Non-pigmented ciliary epithelial cell (primary cell): ENCODE results near the gene CLPSL2.

Experiments used
- DNase-seq: peaks from one replicate; pipeline ENCODE4 v3.0.0-alpha.2; 2010; ENCODE audit warnings: low read depth

Gene CLPSL2

DNA sequence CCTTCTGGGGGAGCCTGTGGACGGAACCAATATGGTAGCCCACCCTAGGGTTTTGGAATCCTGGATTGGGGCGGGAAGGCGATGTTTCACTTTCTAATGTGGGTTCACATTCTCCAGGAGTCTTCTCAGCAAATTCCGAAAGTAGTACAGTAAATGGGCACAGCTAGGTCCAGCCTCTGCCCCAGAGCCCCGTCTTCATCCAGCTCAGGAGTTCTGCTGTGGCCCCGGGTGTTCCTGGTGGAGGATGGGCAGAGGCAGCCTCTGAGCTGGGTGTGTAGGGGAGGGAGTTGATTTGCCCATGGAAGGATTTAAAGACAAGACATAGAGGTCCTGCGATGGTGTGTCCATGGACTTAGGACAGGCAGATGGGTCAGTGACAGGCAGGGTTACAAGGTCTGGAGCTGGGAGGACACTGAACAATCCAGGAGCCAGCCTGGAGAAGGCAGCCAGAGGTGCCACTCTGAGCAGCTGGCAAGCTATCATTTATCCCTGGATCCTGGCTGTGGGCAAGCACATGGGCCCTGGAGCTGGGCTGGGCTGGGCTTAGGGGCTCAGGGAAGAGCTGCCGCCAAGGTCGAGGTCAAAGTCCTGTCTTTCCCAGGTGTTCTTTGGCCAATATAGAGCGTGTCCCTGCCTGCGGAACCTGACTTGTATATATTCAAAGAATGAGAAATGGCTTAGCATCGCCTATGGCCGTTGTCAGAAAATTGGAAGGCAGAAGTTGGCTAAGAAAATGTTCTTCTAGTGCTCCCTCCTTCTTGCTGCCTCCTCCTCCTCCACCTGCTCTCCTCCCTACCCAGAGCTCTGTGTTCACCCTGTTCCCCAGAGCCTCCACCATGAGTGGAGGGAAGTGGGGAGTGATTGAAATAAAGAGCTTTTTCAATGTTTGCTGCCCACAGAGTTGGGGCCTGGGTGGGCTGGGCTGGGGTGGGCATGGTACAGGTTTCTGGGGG lies 11.1 kb downstream of the CLPSL2 start:
- no peak for DNase-seq

DNA sequence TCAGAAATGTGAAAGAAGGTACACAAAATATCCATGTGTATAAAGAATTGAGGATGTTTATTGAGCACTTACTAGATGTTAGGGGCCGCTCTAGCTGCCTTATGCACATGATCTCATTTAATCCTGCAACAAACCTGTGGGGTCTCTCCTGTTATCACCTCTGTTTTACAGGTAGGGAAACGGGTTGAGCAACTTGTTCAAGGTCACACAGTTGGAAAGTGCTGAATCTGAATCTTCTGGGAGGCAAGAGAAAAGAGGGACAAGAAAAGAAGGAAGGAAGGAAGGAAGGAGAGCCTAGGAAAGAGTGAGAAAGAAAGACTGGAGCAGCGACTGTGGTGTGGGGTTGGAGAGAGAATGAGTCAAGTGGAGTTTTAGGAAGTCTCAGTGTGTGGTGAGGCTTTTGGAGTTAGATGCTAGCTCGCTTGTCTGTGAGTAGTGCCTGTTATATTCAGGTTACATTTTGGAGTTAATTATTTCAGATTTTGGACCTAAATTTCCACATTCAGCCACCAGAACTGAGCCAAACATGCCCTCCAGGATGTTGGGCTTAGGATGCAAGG lies 12.1 kb downstream of the CLPSL2 start:
- no peak for DNase-seq

DNA sequence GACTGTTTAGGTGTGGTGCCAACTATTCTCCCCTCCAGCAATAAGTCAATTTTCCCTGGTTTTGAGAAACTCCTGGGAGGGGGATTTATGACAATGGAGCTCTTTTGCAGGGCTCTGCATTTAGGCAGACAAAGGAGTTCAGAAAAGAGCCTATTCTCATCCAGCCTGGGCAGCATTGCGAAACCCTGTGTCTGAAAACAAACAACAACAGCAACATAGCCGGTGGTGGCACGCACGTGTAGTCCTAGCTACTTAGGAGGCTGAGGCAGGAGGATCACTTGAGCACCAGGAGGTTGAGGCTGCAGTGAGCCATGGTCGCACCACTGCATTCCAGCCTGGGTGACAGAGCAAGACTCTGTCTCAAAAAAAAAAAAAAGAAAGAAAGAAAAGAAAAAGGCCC lies 14.3 kb downstream of the CLPSL2 start:
- no peak for DNase-seq

DNA sequence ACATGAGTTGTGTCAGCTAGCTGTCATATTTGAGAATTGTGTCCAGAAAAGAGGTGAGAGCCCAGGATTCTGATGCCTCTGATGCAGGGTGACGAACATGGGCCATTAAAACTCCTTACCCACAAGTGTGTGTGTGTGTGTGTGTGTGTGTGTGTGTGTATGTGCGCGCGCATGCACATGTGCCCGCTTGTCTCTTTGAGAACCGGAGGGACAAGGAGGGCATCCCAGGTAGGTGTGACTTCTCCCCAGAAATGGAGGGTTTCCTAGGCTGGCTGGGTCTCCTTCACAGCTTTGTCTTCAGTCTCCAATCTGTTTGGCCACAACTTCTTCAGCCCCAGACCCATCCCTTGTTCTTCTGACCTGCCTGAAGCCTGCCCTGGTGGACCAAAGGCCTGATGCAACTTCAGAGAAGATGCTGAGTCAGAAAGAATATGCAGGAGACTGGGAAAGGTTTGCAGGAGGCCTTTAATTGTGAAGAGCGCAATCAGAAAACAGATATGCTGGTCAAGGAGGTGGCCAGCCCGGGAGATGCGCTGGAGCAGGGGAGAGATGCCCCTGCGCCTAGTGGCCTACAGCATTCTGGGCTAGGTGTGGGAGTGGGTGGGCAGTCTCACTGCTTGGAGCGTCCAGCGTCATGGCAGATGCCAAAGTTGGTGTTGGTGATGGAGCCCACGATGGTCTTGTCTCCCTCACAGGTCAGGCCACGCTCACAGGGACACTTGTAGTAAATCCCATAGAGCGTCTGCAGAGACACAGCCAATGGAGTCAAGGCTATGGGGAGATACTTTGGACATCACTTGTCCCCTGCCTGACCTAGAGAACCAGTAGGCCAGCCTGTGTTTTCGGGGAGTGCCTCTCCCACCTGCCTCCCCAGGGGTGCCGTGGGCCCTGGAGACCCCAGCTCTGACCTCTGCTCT lies 18.4 kb downstream of the CLPSL2 start:
- no peak for DNase-seq

- no peak for DNase-seq
Observed at GRCh38 chr6:35795453-35796071, 19.2 kb downstream of the CLPSL2 start.

DNA sequence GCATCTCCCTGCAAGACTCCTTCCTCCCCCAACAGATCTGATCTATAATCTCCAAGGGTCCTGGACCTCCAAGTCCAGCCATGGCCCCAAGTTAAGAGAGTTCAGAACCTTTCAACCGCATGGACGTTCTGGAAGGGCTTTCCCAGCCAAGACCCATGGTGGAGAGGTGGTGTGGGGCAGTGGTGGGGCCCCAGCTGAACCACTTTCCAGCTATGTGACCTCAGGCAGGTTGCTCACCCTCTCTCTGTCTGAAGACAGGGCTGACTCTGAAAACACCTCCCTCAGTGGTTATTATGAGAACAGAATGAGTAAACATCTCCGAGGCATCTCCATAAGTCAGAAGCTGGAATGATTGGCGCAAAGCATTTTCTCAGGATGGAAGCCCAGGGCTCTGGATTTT lies 19.8 kb downstream of the CLPSL2 start:
- DNase-seq = no peak

- no peak for DNase-seq
Observed at GRCh38 chr6:35797837-35798526, 21.6 kb downstream of the CLPSL2 start.

GRCh38 chr6:35798706-35799105 lies 22.3 kb downstream of the CLPSL2 start:
- no peak for DNase-seq

DNA sequence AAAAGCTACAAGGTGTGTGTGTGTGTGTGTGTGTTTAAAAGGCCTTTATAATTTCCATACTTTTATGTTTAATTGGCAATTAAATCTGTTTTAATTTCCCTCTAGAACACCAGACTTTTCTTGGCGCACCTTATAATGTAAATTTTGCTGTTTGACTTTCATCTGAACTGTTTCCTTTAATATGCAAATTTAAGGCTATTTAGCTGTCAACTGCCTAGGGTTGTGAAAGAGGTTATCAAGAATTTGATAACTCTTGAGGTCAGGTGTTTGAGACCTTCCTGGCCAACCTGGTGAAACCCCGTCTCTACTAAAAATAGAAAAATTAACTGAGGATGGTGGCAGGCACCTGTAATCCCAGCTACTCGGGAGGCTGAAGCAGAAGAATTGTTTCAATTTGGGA lies 24.8 kb downstream of the CLPSL2 start:
- no peak for DNase-seq

GRCh38 chr6:35804996-35805736 lies 28.8 kb downstream of the CLPSL2 start, which contains the start of gene LHFPL5:
Gene LHFPL5 (plus strand): TSS chr6:35805352. CDS start chr6:35805671, 319 bp downstream.
- DNase-seq = no peak

GRCh38 chr6:35808688-35809087 lies 32.3 kb downstream of the CLPSL2 start:
- no peak for DNase-seq

DNA sequence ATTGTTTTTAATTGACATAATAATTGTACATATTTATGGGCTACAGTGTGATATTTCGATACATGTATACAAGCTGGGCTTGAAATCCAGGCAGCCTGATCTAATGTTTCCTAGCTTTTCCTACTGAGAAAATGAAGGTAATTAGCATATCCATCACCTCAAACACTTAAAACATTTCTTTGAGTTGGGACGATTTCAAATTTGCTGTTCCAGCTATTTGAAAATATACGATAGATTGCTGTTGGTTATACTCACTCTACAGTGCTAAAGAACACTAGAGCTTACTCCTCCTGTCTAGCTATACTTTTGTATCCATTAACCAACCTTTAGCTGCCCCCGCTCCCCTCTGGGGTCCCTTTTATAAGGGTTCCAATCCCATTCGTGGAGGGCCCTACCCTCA lies 33.4 kb downstream of the CLPSL2 start:
- DNase-seq = no peak

- peak; percentile 65 for DNase-seq
Observed at GRCh38 chr6:35810971-35811698, 34.7 kb downstream of the CLPSL2 start.

- DNase-seq = no peak
Observed at GRCh38 chr6:35811699-35811995, 35.2 kb downstream of the CLPSL2 start.

DNA sequence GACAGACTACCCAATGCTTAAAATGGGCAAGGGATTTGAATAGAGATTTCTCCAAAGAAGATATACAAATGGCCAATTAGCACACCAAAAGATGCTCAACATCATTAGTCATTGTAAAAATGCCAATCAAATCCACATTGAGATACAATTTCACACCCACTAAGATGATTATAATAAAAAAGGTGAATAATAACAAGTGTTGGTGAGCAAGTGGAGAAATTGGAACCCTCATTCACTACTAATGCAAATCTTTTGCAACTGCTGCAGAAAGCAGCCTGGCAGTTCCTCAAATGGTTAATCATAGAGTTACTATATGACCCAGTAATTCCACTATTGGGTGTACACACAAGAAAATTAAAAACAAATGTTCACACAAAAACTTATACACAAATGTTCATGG lies 41.1 kb downstream of the CLPSL2 start:
- no peak for DNase-seq

GRCh38 chr6:35823601-35824000 lies 47.2 kb downstream of the CLPSL2 start:
- DNase-seq = no peak

DNA sequence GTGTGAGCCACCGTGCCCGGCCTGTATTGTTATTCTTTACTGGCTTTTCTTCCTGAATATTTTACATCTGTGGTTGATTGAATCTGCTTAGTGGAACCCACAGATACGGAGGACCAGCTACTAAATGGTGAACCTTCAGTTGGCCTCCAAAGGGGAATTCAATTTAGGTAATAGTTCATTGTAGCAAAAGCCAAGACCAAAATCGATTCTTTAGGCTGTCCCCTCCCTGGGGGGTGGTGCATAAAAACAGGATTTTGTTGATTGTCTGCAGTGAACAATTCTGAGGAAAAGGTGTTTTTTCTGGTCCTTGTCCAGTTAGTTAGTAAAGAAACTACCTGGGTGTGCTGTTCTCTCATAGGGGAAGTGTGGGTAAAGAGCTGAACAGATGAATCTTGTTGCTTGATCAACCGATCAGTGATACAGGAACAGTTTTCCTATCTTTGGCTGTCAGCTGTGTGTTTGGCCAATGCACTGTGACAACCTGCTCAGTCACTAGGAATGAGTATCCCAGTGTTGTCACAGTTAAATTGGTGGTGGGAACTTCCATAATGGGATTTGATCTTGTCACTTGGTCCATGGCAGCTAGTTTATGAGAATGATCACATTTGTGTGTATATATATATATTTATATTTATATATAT lies 48.3 kb downstream of the CLPSL2 start:
- no peak for DNase-seq
